Right lung (tissue), 10 donors: ENCODE results near the gene XAF1. TPM values are rescaled to one million over a fixed set of nuclear protein-coding genes. Genes with fewer than 3 reads are reported as not detected.
"Not testable (repeated sequence)": the region's sequence is repeated elsewhere in the genome, so short reads cannot be mapped to it uniquely, and the experiment has no call there.

ENCODE experiments used
- DNase-seq, 2 donors: peaks; one replicate each; pipeline ENCODE4 v3.0.0-alpha.2; 2013
- long read RNA-seq, 8 donors: transcript quantifications; one replicate each; lab custom pipeline, GENCODE V29; 2026
- polyA plus RNA-seq, 5 donors: library from polyadenylated mRNA; unstranded; fragments of 120-200 nt; gene quantifications; one replicate each; pipeline versions ENCODE4 v1.2.1 to v1.2.3, GENCODE V29; 2013; ENCODE audit warnings: inconsistent platforms in 1 of 5, low replicate concordance in 1 of 5; ENCODE audit not compliant: insufficient read length in 5 of 5, insufficient read depth in 1 of 5

Gene XAF1
- 10 to 100 TPM; 14.1 to 32.5 (median 25.0) TPM for polyA plus RNA-seq
- long read RNA-seq, donor 1, partial matches to known transcripts = 0 of 1 reads
- long read RNA-seq, donor 1, other reads (novel, unspliced or antisense) = 0 of 1 reads
- long read RNA-seq, donor 2 = 0 reads
- long read RNA-seq, donor 3, partial matches to known transcripts = 8 of 9 reads
- long read RNA-seq, donor 3, other reads (novel, unspliced or antisense) = 0 of 9 reads
- long read RNA-seq, donor 4 = 0 reads
- long read RNA-seq, donor 5, partial matches to known transcripts = 0 of 1 reads
- long read RNA-seq, donor 5, other reads (novel, unspliced or antisense) = 0 of 1 reads
- long read RNA-seq, donor 6 = 0 reads
- long read RNA-seq, donor 7, partial matches to known transcripts = 0 of 1 reads
- long read RNA-seq, donor 7, other reads (novel, unspliced or antisense) = 0 of 1 reads
- long read RNA-seq, donor 8 = 0 reads

DNA sequence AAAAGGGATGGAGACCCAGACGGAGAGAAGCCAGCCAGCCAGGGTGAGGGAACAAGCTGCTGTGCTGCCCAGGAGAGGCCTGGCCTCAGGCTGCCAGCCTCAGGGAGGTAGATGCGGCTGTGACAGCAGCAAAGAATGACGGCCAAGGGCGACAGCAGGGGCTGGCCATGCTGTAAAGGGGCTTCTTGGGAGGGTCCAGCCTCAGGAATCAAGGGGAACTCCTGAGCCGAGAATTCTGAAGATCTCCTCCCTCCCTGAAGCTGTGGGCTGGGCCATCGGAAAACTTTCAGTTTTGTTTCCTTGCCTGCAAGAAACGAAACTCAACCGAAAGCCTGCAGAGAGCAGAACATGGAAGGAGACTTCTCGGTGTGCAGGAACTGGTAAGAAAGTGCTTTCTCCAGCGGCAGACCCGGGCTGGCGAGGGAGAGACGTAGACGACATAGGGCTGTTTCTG, at the start of gene XAF1:
TSS of gene XAF1 (plus strand) at position 316 of the 454 bp plus-strand sequence. CDS start at position 349, 33 bp downstream.
- peak in 1 of 2 donors; percentile 34 for DNase-seq

- DNase-seq = no peak
Observed at GRCh38 chr17:6706499-6706898, 49.3 kb upstream of the XAF1 start.

GRCh38 chr17:6706996-6707395, 48.9 kb upstream of the XAF1 start:
- no peak for DNase-seq

- no peak for DNase-seq
Observed at GRCh38 chr17:6708357-6708961, 47.4 kb upstream of the XAF1 start.

DNA sequence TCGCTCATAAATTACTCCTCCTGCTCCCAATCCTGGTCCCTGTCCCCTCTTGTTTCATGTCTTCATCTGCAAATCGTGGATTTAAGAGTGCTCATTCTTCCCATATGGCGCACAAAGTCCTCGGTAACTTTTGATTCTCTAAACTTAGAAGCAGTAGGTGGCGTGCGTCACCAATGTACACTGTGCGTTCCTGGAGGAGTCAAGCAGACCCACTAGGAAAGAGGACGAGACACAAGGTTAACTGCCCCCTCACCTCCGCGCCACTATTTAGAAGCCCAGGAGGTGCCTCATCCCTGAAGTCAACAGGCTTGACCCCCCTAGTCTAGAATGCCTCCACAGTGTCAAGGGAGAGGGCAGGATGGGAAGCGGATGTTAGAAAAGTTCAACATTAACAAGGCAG, 45.5 kb upstream of the XAF1 start:
- no peak for DNase-seq

DNA sequence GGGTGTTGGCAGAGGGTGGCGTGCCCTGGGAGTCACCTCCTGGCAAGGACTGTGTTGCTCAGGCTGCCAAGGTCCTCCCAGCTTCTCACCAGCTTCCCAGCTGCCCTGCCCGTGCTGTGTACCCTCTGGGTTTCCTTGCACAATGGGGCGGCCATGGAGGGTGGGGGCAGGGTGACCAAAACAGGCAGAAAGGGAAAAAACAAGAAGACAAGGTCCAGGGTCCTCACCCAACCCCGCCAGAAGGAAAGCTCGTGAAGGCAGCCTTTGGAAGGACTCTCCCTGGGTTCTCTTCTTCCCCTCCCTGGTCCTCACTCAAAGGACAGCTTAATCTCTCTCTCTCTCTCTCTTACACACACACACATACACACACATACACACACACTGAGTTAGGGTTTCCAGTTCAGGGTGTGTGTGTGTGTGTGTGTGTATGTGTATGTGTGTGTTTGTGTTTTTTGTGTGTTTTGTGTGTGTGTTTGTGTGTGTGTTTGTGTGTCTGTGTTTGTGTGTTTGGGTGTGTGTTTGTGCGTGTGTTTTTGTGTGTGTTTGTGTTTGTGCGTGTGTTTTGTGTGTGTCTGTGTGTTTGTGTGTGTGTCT, 44.7 kb upstream of the XAF1 start:
- DNase-seq = no peak

DNA sequence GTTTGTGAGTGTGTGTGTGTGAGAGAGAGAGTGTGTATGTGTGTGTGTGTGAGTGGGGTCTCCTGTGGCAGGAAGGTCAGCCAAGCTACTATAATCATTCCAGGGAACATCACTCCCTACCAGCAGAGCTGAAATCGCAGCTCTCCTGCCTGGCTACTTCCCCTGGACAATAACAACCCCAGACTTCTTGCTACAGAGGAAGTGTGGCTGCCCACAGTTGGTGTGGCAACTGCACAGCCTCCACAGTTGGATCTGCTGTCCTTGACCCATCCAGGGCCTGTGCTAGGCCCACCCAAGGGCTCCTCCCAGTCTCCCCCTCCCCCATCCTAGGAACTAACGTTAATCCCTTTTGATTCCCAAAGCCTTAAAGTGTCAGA, 44.2 kb upstream of the XAF1 start:
- DNase-seq = no peak

DNA sequence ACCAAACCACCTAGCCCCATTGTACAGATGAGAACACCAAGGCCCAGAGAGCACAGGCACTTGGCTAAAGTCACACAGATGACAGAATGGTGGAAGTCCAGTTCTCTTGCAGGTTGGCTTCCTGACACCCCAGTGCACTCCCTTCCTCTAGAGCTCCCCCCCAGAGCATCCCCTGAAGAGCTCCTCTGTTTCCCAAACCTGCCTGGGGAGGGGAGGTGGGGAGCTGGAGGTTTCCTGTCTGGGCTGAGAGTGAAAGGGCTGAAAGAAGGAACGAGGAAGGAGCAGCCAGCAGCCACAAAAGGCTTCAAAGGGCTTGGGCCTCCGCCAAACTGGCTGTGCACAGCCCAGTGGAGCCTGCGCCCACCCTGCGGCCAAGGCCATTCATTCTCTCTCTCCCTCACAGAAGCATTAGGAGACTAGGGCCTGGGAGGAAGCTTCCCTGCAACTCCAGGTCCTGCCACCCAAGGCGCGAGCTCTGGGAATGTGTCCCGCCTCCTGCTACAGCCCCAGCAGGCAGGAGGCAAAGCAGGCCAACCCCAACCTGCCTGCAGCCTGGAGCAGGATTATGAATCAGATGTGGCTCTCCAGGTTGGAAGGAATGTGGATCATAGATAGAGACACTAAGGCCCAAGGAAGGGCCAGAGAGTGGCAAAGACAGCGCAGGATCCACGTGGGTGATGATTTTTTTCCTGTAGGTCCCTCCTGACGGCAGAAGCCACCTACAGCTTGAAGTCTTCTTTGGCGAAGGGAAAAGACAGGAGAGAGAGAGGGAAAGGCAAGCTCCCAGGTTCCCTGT, 43.6 kb upstream of the XAF1 start:
- peak; percentile 24 to 27 for DNase-seq

GRCh38 chr17:6712854-6713129, 43.1 kb upstream of the XAF1 start:
- no peak for DNase-seq

DNA sequence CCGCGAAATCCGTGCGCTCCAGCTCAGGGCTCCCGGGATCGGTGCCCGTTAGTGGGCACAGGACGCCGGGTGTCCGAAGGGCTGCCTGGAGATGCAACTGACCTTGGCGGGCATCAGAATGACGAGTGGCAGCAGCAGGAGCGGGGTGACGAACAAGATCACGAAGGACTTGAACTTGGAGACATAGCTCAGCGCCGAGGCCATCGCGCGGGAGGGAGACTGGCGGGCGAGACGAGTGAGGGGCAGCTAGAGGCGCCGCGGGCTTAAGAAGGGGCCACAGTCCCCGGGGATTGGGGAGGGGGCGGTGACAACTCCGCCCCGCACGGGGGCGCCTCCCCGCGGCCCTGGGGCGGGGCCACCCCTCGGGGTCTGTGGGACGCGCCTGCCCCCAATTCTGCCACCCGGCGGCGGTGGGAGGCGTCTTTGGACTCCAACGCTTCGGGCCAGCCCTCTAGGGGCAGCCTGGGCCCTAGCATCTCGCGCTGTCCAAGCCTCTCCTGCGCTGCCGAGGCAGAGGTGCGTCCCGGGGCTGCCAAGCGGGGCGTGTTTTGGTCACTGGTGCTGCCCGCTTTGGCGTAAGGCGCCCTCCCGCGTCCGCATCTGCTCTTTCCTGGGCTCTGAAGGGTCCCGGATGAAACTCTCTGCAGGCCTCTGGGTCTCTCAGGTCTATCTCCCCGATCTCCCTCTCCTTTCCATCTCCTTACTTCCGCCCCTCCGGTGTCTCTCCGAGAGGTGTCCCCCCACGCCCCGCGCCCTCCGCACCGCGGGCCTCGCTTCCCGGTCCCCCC, 42.5 kb upstream of the XAF1 start, which contains the start of gene SLC13A5:
TSS of gene SLC13A5 (minus strand) at position 240 of the 788 bp plus-strand sequence. CDS start at position 204, 36 bp downstream.
- no peak for DNase-seq

GRCh38 chr17:6713918-6714271, 42.0 kb upstream of the XAF1 start:
- no peak for DNase-seq

DNA sequence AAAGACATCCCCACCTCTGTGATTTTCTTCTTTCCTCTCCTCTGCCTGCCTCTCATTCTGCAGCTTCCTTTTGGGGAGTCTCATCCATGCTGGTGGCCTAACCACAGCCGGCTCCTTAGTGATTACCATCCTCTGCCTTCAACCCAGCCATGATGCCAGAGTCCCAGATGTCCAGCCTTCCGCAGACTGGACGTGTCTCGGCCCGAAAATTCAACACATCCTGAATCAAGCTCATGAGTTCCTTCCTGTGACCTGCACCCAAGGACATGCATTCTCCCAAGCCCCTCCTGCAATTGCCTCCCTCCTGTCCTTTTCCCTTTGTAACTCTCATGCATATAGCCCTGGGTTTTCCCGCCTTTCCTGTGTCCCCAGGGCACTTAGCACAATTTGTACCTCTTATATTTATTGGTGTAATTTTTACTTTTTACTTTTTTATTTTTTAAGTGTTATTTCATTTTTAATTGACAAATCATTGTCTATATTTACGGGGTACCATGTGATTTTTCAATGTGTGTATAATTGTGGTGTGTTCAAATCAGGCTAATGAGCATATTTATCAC, 41.5 kb upstream of the XAF1 start:
- DNase-seq = no peak

DNA sequence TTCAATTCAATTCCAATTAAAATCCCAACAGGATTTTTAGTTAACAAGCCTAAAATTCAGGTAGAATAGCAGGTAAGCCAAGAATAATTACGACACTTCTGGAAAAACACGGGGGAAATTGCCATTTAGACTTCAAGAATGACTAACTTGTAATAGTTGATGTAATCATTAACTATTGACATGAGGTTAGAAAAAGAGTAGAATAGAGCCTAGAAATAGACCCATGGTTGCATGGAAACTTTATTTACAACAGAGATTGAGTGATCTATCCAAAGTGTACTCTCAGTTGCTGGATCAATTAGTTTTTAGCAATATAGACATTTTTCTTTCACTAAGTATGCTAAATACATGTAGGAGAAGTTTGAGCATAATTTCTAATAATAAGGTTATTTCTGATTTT, 39.1 kb upstream of the XAF1 start:
- DNase-seq = no peak

- no peak for DNase-seq
Observed at GRCh38 chr17:6721744-6722143, 34.1 kb upstream of the XAF1 start.

GRCh38 chr17:6724009-6724408, 31.8 kb upstream of the XAF1 start:
- no peak for DNase-seq

- DNase-seq = no peak
Observed at GRCh38 chr17:6729531-6729930, 26.3 kb upstream of the XAF1 start.

- not testable (repeated sequence) for DNase-seq
Observed at GRCh38 chr17:6746665-6747064, 9.2 kb upstream of the XAF1 start.

DNA sequence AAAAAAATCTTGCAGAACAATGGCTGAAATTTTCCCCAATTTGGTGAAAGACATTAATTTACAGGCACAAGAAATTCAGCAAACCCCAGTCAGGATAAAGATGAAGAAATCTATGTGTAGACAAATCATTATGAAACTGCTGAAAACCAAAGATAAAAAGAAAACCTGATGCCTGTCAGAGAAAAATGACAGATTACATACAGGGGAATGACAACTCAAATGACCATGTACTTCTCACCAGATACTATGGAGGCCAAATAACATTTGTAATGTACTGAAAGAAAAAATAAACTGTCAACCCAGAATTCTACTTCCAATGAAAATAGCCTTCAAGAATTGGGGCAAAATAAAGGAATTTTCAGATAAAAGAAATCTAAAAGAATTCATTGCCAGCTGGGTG, 7.2 kb upstream of the XAF1 start:
- DNase-seq = no peak

GRCh38 chr17:6749519-6749918, 6.3 kb upstream of the XAF1 start:
- no peak for DNase-seq

GRCh38 chr17:6752068-6752909, 3.6 kb upstream of the XAF1 start:
- peak; percentile 41 to 53 for DNase-seq
